Esophagus muscularis mucosa (tissue), 4 donors: ENCODE data around the gene FMN2. TPM values are rescaled to one million over a fixed set of nuclear protein-coding genes. Genes with fewer than 3 reads are reported as not detected.

Experiments used
- DNase-seq: peaks from one replicate; pipeline ENCODE4 v3.0.0-alpha.2; 2017; ENCODE audit errors: extremely low spot score
- H3K27ac ChIP-seq, 4 donors: fragments of 200-600 bp; sonication (generic); replicated peaks in 1 of 4; 1 replicate in 3 of 4; 2 replicates in 1 of 4; pipeline ENCODE4 v1.5.1; 2016 to 2019; ENCODE audit warnings: mild to moderate bottlenecking in 1 of 4
- H3K27me3 ChIP-seq, 4 donors: fragments of 200-600 bp; sonication (generic); one replicate each; pipeline versions ENCODE4 v1.5.1 to v1.6.0; 2016 to 2019
- H3K36me3 ChIP-seq, 4 donors: fragments of 200-600 bp; sonication (generic); one replicate each; pipeline ENCODE4 v1.5.1; 2016 to 2019
- H3K4me1 ChIP-seq, 4 donors: fragments of 200-600 bp; sonication (generic); one replicate each; pipeline ENCODE4 v1.5.1; 2016 to 2019
- H3K4me3 ChIP-seq, 4 donors: fragments of 200-600 bp; sonication (generic); 1 replicate in 2 of 4; 2 replicates in 2 of 4; pipeline ENCODE4 v1.5.1; 2016 to 2019; ENCODE audit warnings: mild to moderate bottlenecking in 4 of 4, moderate library complexity in 1 of 4
- H3K9me3 ChIP-seq, 4 donors: fragments of 200-600 bp; sonication (generic); 1 replicate in 3 of 4; 2 replicates in 1 of 4; pipeline ENCODE4 v1.5.1; 2016 to 2019
- EP300 ChIP-seq: sonication (generic); formaldehyde crosslinking; IDR thresholded peaks from one replicate; pipeline ENCODE4 v1.6.1; 2017; ENCODE audit warnings: antibody characterized with exemption
- POLR2A ChIP-seq: fragments of 450-650 bp; IDR thresholded peaks from one replicate; pipeline ENCODE4 v1.6.1; 2017; ENCODE audit warnings: antibody characterized with exemption, moderate library complexity, mild to moderate bottlenecking, low read depth
- POLR2AphosphoS5 ChIP-seq, 2 donors: sonication (generic); formaldehyde crosslinking; IDR thresholded peaks; one replicate each; pipeline ENCODE4 v1.6.1; 2017; ENCODE audit warnings: antibody characterized with exemption in 2 of 2
- WGBS: methylation state at CpG from one replicate; pipeline ENCODE4 v1.1.5; 2018; 5-methylcytosine and 5-hydroxymethylcytosine counted together
- intact Hi-C: fragments of 100-400 bp; cut with DNase I; formaldehyde crosslinking; loops from one replicate; pipeline ENCODE4 v1.15.1; 2023
- total RNA-seq, 4 donors: library from RNA; depleted of rRNA; stranded (reverse); fragments of >200 nt; gene quantifications; one replicate each; pipeline versions ENCODE4 v1.1.0 to v1.2.1, GENCODE V29; 2016
- TF ChIP-seq, protein P1 (sequence below), 3 experiments: fragments of 200-600 bp in 2 of 3; fragments of 450-650 bp in 1 of 3; sonication (generic) in 2 of 3; IDR thresholded peaks; one replicate each; pipeline ENCODE4 v1.5.1; 2017 to 2019; ENCODE audit warnings: antibody characterized with exemption in 3 of 3, mild to moderate bottlenecking in 2 of 3, moderate library complexity in 1 of 3

The FMN2 gene
- total RNA-seq, 4 donors from 2014 or later = 0.32 to 2.5 (median 1.4) TPM

DNA sequence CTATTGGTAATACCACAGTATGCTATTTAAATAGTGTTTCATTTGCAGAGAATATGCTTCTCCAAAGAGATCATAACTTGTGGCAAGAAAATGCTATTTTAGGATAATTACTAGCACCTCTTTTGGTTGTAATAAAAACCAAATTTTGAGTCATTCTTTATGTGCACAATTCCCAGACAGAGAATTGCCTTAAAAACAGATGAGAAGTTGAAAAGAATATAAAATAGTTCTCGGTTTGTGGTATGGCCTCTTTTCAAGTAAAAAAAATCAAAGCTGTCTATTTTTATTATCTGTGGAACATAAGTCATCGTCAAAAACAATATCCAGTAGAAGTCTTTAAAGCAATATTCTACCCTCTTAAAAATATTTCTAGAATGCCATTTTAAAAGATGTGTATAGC, 334.4 kb downstream of the FMN2 start:
- no peak overlapping the region for H3K27ac ChIP-seq
- H3K4me3 ChIP-seq = no peak overlapping the region
- DNase-seq = no peak
- H3K36me3 ChIP-seq = no peaks in the 10 kb centered on the region
- H3K4me1 ChIP-seq = no peaks in the 10 kb centered on the region
- H3K9me3 ChIP-seq = no peaks in the 10 kb centered on the region
- TF ChIP-seq EP300 = no peak
- TF ChIP-seq, protein P1, sequence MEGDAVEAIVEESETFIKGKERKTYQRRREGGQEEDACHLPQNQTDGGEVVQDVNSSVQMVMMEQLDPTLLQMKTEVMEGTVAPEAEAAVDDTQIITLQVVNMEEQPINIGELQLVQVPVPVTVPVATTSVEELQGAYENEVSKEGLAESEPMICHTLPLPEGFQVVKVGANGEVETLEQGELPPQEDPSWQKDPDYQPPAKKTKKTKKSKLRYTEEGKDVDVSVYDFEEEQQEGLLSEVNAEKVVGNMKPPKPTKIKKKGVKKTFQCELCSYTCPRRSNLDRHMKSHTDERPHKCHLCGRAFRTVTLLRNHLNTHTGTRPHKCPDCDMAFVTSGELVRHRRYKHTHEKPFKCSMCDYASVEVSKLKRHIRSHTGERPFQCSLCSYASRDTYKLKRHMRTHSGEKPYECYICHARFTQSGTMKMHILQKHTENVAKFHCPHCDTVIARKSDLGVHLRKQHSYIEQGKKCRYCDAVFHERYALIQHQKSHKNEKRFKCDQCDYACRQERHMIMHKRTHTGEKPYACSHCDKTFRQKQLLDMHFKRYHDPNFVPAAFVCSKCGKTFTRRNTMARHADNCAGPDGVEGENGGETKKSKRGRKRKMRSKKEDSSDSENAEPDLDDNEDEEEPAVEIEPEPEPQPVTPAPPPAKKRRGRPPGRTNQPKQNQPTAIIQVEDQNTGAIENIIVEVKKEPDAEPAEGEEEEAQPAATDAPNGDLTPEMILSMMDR (IDR thresholded peaks at IDR 0.05) = no peak
- TF ChIP-seq POLR2A = no peak
- TF ChIP-seq POLR2AphosphoS5 (IDR thresholded peaks at IDR 0.05) = no peak
- 81% methylated on average over 2 of the region's 2 CpGs for WGBS
- intact Hi-C loops = no loop called here
- no peaks in the 10 kb centered on the region for H3K27me3 ChIP-seq

DNA sequence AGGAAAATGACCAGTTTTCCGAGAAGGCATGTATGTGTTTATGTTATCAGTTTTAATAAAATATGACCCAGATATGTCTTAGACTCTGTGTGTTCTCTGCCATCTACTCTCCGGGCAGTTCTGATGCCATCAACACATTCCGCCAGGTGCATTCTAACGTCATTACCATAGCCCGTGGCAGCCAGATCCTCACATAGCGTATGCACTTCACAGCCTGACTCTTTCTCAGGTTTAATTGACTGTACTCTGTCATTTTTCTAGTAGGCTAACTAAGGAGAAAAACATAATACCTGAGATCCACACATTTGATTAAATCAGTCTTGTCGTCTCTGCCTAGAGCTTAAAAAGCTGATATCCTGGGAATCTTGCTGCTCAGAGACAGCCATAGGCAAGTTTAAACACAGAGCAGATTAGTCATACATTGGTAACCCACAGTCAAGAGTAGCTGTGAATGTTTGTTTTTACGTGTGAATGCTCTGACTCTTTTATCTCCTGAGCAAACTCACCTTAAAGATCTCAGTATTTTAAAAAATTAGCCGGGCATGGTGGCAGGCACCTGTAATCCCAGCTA, 344.4 kb downstream of the FMN2 start:
- DNase-seq = no peak
- intact Hi-C loops = no loop called here
- TF ChIP-seq POLR2AphosphoS5 (IDR thresholded peaks at IDR 0.05) (no peak), POLR2A (no peak), EP300 (no peak)
- TF ChIP-seq, protein P1 (IDR thresholded peaks at IDR 0.05) = no peak
- H3K27me3 ChIP-seq = no peaks in the 10 kb centered on the region
- H3K4me1 ChIP-seq = no peaks in the 10 kb centered on the region
- H3K27ac ChIP-seq = no peak overlapping the region
- 91% methylated on average over 9 of the region's 9 CpGs for WGBS
- H3K4me3 ChIP-seq = no peak overlapping the region
- H3K36me3 ChIP-seq = no peaks in the 10 kb centered on the region
- no peaks in the 10 kb centered on the region for H3K9me3 ChIP-seq

DNA sequence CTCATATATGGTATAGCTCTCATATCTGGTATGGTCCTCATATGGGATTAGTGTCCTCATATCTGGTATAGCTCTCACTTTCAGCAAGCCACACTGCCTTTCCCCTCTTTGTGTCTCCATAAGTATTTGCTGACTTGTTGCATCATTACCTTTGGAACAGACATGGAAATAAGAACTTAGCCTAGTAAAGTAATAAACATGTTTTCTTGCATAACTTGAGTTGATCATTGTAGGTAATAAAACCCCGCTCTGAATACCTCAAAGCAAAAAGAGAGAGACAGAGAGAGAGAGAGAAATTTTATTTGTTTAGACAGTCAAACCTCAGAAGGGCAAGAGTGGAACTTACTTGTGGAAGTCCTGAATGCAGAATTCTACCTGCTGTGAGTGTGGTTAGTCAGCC, 350.0 kb downstream of the FMN2 start:
- intact Hi-C loops = no loop called here
- Histone ChIP-seq H3K9me3 (no peaks in the 10 kb centered on the region), H3K4me3 (no peak overlapping the region), H3K36me3 (no peaks in the 10 kb centered on the region), H3K27me3 (no peaks in the 10 kb centered on the region), H3K27ac (no peak overlapping the region), H3K4me1 (no peaks in the 10 kb centered on the region)
- 92% methylated on average over 1 of the region's 1 CpG for WGBS
- TF ChIP-seq EP300 (no peak), POLR2AphosphoS5 (IDR thresholded peaks at IDR 0.05) (no peak), POLR2A (no peak)
- TF ChIP-seq, protein P1 (IDR thresholded peaks at IDR 0.05) = no peak
- no peak for DNase-seq

DNA sequence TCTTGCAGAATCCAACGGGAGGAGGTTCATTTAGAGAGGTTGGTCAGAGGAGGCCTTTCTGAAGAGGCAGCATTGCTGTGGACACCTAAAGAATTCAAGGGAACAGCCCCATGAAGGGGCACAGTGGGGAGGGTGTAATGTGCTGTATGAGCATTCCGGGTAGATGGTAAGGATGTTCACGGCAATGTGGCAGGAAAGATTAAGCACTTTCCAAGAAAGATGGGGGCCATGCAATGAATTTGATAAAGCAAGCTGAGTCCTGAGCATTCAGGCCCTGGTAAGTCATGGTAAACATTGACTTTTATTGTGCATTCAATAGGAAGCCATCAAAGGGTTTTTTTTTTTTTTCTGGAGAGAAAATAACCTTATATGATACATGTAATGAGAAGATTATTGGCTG, 353.7 kb downstream of the FMN2 start:
- Histone ChIP-seq H3K4me3 (no peak overlapping the region), H3K36me3 (no peaks in the 10 kb centered on the region), H3K9me3 (no peaks in the 10 kb centered on the region), H3K4me1 (no peaks in the 10 kb centered on the region), H3K27ac (no peak overlapping the region), H3K27me3 (no peaks in the 10 kb centered on the region)
- TF ChIP-seq, protein P1 (IDR thresholded peaks at IDR 0.05) = no peak
- TF ChIP-seq POLR2AphosphoS5 (IDR thresholded peaks at IDR 0.05) (no peak), EP300 (no peak), POLR2A (no peak)
- DNase-seq = no peak
- intact Hi-C loops = no loop called here
- whole genome bisulfite sequencing = 93% methylated on average over 3 of the region's 3 CpGs

DNA sequence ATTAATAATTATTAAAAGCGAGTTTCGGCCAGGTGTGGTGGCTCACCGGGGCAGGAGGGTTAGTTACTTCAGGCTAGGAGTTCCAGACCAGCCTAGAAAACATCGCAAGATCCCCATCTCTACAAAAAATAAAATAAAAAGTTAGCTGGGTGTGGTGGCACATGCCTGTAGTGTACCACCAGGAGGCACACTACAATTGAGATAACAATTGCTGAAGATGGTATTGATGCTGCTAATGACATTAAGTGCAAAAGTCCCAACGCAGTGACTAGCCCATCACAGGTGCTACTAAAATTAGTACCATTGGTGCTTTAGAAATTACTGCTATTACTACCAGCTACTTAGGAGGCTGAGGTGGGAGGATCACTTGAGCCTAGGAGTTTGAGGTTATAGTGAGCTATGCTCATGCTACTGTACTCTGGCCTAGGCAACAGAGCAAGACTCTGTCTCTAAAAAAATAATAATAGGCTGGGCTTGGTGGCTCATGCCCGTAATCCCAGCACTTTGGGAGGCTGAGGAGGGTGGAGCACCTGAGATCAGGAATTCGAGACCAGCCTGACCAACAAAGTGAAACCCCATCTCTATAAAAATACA, 363.6 kb downstream of the FMN2 start:
- Histone ChIP-seq H3K9me3 (no peaks in the 10 kb centered on the region), H3K4me1 (no peaks in the 10 kb centered on the region), H3K27ac (no peak overlapping the region), H3K27me3 (no peaks in the 10 kb centered on the region), H3K36me3 (no peaks in the 10 kb centered on the region), H3K4me3 (no peak overlapping the region)
- DNase-seq = no peak
- intact Hi-C loops = no loop called here
- TF ChIP-seq, protein P1 (IDR thresholded peaks at IDR 0.05) = peak in 2 of 3 experiments; percentile 23
- no peak for TF ChIP-seq POLR2A
- WGBS = 85% methylated on average over 7 of the region's 7 CpGs
